SK-N-SH (cell line): ENCODE results near the gene SH3D19. TPM values are rescaled to one million over a fixed set of nuclear protein-coding genes. Genes with fewer than 3 reads are reported as not detected.

Experiments used
- CTCF ChIA-PET: fragments of 300-600, 350-600 bp; formaldehyde crosslinking; extraction: SDS; loops from one replicate; lab custom pipeline; 2021; lab: Yijun Ruan, JAX
- POLR2A ChIA-PET: fragments of 350-600 bp; sonication (Branson Sonifier 250); formaldehyde crosslinking; extraction: SDS; loops from one replicate; lab custom pipeline; 2020; ENCODE audit warnings: antibody characterized with exemption, inconsistent platforms; lab: Yijun Ruan, JAX
- DNase-seq: peaks from one replicate; pipeline ENCODE4 v3.0.0; 2012
- H2AFZ ChIP-seq: fragments of 200-600 bp; sonication (generic); 2 replicates; pipeline ENCODE4 v1.8.1; 2016; ENCODE audit warnings: antibody characterized with exemption, mild to moderate bottlenecking, low read depth
- H3F3A ChIP-seq: fragments of 200-600 bp; sonication (generic); replicated peaks from 2 replicates; pipeline ENCODE3; 2016; ENCODE audit warnings: antibody characterized with exemption, mild to moderate bottlenecking; ENCODE audit not compliant: insufficient read depth
- H3K27ac ChIP-seq, 2 experiments: fragments of 200-500 bp in 1 of 2; fragments of 200-600 bp in 1 of 2; sonication (Bioruptor generic) in 1 of 2; sonication (generic), shearing (Covaris generic) in 1 of 2; 2 replicates each; pipeline versions ENCODE4 v1.5.1 to v1.6.1; 2014 to 2016; ENCODE audit warnings: low read depth in 2 of 2, inconsistent platforms in 1 of 2, low read length in 1 of 2, mild to moderate bottlenecking in 1 of 2, mixed read lengths in 1 of 2
- H3K27me3 ChIP-seq: fragments of 200-600 bp; sonication (generic), shearing (Covaris generic); 2 replicates; pipeline ENCODE4 v1.6.1; 2016; ENCODE audit warnings: mixed run types; ENCODE audit not compliant: insufficient read depth
- H3K36me3 ChIP-seq, 2 experiments: fragments of 200-500 bp in 1 of 2; fragments of 200-600 bp in 1 of 2; sonication (Bioruptor generic) in 1 of 2; sonication (generic) in 1 of 2; replicated peaks in 1 of 2; 2 replicates each; pipeline versions ENCODE3 to v1.5.1; 2014 to 2016; ENCODE audit warnings: low read length in 1 of 2, mild to moderate bottlenecking in 1 of 2; ENCODE audit not compliant: insufficient read depth in 2 of 2, control insufficient read depth in 1 of 2
- H3K4me1 ChIP-seq, 2 experiments: fragments of 200-500 bp in 1 of 2; fragments of 200-600 bp in 1 of 2; sonication (Bioruptor generic) in 1 of 2; sonication (generic), shearing (Covaris generic) in 1 of 2; 2 replicates each; pipeline versions ENCODE4 v1.5.1 to v1.6.1; 2014 to 2016; ENCODE audit warnings: low read depth in 1 of 2, low read length in 1 of 2, mixed run types in 1 of 2; ENCODE audit not compliant: insufficient read depth in 2 of 2, control insufficient read depth in 1 of 2
- H3K4me2 ChIP-seq: fragments of 200-600 bp; sonication (generic), shearing (Covaris generic); 2 replicates; pipeline ENCODE4 v1.6.1; 2017; ENCODE audit warnings: mixed run types
- H3K4me3 ChIP-seq, 2 experiments: fragments of 200-500 bp in 1 of 2; fragments of 200-600 bp in 1 of 2; sonication (Bioruptor generic) in 1 of 2; sonication (generic), shearing (Covaris generic) in 1 of 2; 2 replicates each; pipeline versions ENCODE4 v1.5.1 to v1.8.1; 2014 to 2016; ENCODE audit warnings: low read depth in 2 of 2, inconsistent platforms in 1 of 2, low read length in 1 of 2, mild to moderate bottlenecking in 1 of 2, mixed read lengths in 1 of 2, moderate library complexity in 1 of 2
- H3K79me2 ChIP-seq: fragments of 200-600 bp; sonication (generic); 2 replicates; pipeline ENCODE4 v1.8.1; 2017; ENCODE audit warnings: mild to moderate bottlenecking; ENCODE audit not compliant: insufficient read depth
- H3K9ac ChIP-seq: fragments of 200-600 bp; sonication (generic); 2 replicates; pipeline ENCODE4 v1.6.1; 2017; ENCODE audit warnings: mixed run types
- H3K9me2 ChIP-seq: fragments of 200-600 bp; sonication (generic); 2 replicates; pipeline ENCODE4 v1.6.1; 2017; ENCODE audit warnings: mixed run types
- H3K9me3 ChIP-seq: fragments of 200-600 bp; sonication (generic); 2 replicates; pipeline ENCODE4 v1.6.1; 2017; ENCODE audit warnings: mixed run types, mild to moderate bottlenecking, moderate library complexity
- H4K20me1 ChIP-seq: fragments of 200-600 bp; sonication (generic); 2 replicates; pipeline ENCODE4 v1.6.1; 2017; ENCODE audit warnings: mild to moderate bottlenecking, mixed run types; ENCODE audit not compliant: insufficient read depth
- CHD2 ChIP-seq: fragments of 150-350 bp; IDR thresholded peaks from 2 replicates; pipeline ENCODE4 v1.6.1; 2018; ENCODE audit warnings: low read length; ENCODE audit not compliant: partially characterized antibody
- ELF1 ChIP-seq: IDR thresholded peaks from 2 replicates; pipeline ENCODE4 v1.4.0; 2012
- EZH2phosphoT487 ChIP-seq: fragments of 200-600 bp; sonication (generic); IDR thresholded peaks from 2 replicates; pipeline ENCODE4 v1.6.1; 2017; ENCODE audit warnings: low read depth, mixed run types, mild to moderate bottlenecking, antibody characterized with exemption, moderate library complexity, borderline replicate concordance
- GABPA ChIP-seq: IDR thresholded peaks from 2 replicates; pipeline ENCODE4 v1.4.0; 2012; ENCODE audit warnings: low read depth, mild to moderate bottlenecking
- GATA2 ChIP-seq: sonication (generic); formaldehyde crosslinking; IDR thresholded peaks from 2 replicates; pipeline ENCODE4 v1.5.0; 2020; ENCODE audit warnings: mild to moderate bottlenecking, missing genetic modification reagents
- JUND ChIP-seq: IDR thresholded peaks from 2 replicates; pipeline ENCODE4 v1.4.0; 2012
- MEF2A ChIP-seq: IDR thresholded peaks from 2 replicates; pipeline ENCODE4 v1.4.0; 2012; ENCODE audit warnings: low read depth, borderline replicate concordance
- NRF1 ChIP-seq: IDR thresholded peaks from 2 replicates; pipeline ENCODE4 v1.6.1; 2012; ENCODE audit warnings: low read depth, mild to moderate bottlenecking, low read length
- POLR2AphosphoS5 ChIP-seq: IDR thresholded peaks from 2 replicates; pipeline ENCODE4 v1.6.1; 2012; ENCODE audit warnings: low read depth, low read length
- RAD21 ChIP-seq: IDR thresholded peaks from 2 replicates; pipeline ENCODE4 v1.6.1; 2012; ENCODE audit warnings: mild to moderate bottlenecking, low read length
- RCOR1 ChIP-seq: fragments of 150-350 bp; IDR thresholded peaks from 2 replicates; pipeline ENCODE4 v1.6.1; 2017; ENCODE audit warnings: antibody characterized with exemption, low read length
- RFX5 ChIP-seq: IDR thresholded peaks from 2 replicates; pipeline ENCODE4 v1.6.1; 2012; ENCODE audit warnings: mild to moderate bottlenecking, improper control_type of control experiment, low read length
- RXRA ChIP-seq: IDR thresholded peaks from 2 replicates; pipeline ENCODE4 v1.4.0; 2012; ENCODE audit warnings: low read depth, mild to moderate bottlenecking, borderline replicate concordance
- SIN3A ChIP-seq: IDR thresholded peaks from 2 replicates; pipeline ENCODE4 v1.6.1; 2012; ENCODE audit warnings: low read depth, mild to moderate bottlenecking, low read length, moderate library complexity, borderline replicate concordance
- TAF1 ChIP-seq: IDR thresholded peaks from 2 replicates; pipeline ENCODE4 v1.6.1; 2012; ENCODE audit warnings: low read depth, mild to moderate bottlenecking, low read length, moderate library complexity, borderline replicate concordance
- TCF12 ChIP-seq: IDR thresholded peaks from 2 replicates; pipeline ENCODE4 v1.4.0; 2012
- TEAD4 ChIP-seq: IDR thresholded peaks from 2 replicates; pipeline ENCODE4 v1.4.0; 2012; ENCODE audit warnings: mild to moderate bottlenecking, borderline replicate concordance; ENCODE audit not compliant: insufficient read depth
- YY1 ChIP-seq: IDR thresholded peaks from 2 replicates; pipeline ENCODE4 v1.4.0; 2012; ENCODE audit warnings: low read depth, mild to moderate bottlenecking
- WGBS: methylation state at CpG from one replicate; pipeline ENCODE4 v1.1.6; 2017; ENCODE audit warnings: low lambda C conversion rate; 5-methylcytosine and 5-hydroxymethylcytosine counted together
- polyA plus RNA-seq, 3 experiments: library from polyadenylated mRNA; depleted of rRNA; stranded (reverse); fragments of >200 nt; gene quantifications; 2 replicates each; pipeline ENCODE4 v1.2.3, GENCODE V29; 2012
- TF ChIP-seq, protein P1 (sequence below): IDR thresholded peaks from 2 replicates; pipeline ENCODE4 v1.4.0; 2012; ENCODE audit warnings: low read depth
- TF ChIP-seq, protein P2 (sequence below): IDR thresholded peaks from 2 replicates; pipeline ENCODE4 v1.4.0; 2012; ENCODE audit warnings: low read depth, borderline replicate concordance
- TF ChIP-seq, protein P3 (sequence below): IDR thresholded peaks from 2 replicates; pipeline ENCODE4 v1.4.0; 2012; ENCODE audit warnings: low read depth, borderline replicate concordance
- TF ChIP-seq, protein P4 (sequence below): IDR thresholded peaks from 2 replicates; pipeline ENCODE4; 2012
- TF ChIP-seq, protein P5 (sequence below): fragments of 150-350 bp; IDR thresholded peaks from 2 replicates; pipeline ENCODE4 v1.6.1; 2016; ENCODE audit warnings: mild to moderate bottlenecking, low read depth, low read length

SH3D19 gene
- polyA plus RNA-seq, 1 of the 3 experiments (the other 2 are of a cell fraction) = 7.1 TPM

DNA sequence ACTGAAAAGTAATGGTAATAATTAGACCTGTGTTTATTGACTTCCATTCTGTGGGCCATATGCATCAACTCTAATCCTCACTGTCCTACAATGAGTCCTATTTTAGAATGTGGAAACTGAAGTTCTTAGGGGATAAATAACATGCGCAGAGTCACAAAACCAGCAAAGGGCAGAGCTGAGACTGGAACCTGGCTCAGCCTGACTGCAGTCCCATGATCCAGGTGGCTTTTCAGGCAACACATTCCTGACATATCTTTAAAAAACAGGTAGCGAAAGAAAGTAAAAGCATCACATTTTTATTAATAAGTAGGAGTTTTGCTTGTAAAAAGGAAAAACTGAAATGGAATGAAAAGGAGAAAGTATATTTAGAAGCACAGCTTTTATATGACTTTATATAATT, 83.1 kb downstream of the SH3D19 start:
- no peak overlapping the region for H3K27ac ChIP-seq
- ChIA-PET CTCF (no interaction called here), POLR2A (no interaction called here)
- TF ChIP-seq CHD2 (no peak), EZH2phosphoT487 (no peak), RXRA (no peak), TAF1 (no peak), SIN3A (no peak), GABPA (no peak), RFX5 (no peak), GATA2 (CRISPR knock-in tag) (no peak), RCOR1 (no peak)
- TF ChIP-seq, protein P1, sequence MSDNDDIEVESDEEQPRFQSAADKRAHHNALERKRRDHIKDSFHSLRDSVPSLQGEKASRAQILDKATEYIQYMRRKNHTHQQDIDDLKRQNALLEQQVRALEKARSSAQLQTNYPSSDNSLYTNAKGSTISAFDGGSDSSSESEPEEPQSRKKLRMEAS = no peak
- TF ChIP-seq, protein P2, sequence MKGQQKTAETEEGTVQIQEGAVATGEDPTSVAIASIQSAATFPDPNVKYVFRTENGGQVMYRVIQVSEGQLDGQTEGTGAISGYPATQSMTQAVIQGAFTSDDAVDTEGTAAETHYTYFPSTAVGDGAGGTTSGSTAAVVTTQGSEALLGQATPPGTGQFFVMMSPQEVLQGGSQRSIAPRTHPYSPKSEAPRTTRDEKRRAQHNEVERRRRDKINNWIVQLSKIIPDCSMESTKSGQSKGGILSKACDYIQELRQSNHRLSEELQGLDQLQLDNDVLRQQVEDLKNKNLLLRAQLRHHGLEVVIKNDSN = no peak
- TF ChIP-seq, protein P3, sequence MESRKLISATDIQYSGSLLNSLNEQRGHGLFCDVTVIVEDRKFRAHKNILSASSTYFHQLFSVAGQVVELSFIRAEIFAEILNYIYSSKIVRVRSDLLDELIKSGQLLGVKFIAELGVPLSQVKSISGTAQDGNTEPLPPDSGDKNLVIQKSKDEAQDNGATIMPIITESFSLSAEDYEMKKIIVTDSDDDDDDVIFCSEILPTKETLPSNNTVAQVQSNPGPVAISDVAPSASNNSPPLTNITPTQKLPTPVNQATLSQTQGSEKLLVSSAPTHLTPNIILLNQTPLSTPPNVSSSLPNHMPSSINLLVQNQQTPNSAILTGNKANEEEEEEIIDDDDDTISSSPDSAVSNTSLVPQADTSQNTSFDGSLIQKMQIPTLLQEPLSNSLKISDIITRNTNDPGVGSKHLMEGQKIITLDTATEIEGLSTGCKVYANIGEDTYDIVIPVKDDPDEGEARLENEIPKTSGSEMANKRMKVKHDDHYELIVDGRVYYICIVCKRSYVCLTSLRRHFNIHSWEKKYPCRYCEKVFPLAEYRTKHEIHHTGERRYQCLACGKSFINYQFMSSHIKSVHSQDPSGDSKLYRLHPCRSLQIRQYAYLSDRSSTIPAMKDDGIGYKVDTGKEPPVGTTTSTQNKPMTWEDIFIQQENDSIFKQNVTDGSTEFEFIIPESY = no peak
- H3K79me2 ChIP-seq = peaks cover 15% of the 10 kb centered on the region; the same call in 1 of the 2 replicates
- H3K9ac ChIP-seq = no peak overlapping the region
- no peak for DNase-seq
- no peak overlapping the region for H3K4me3 ChIP-seq
- H2AFZ ChIP-seq = no peak overlapping the region
- H3K4me2 ChIP-seq = no peak overlapping the region
- H4K20me1 ChIP-seq = no peaks in the 10 kb centered on the region
- no peaks in the 10 kb centered on the region for H3K9me3 ChIP-seq
- H3K36me3 ChIP-seq = peaks cover 2 to 4% of the 10 kb centered on the region in 2 experiments
- 98% methylated on average over 2 of the region's 2 CpGs for WGBS
- H3F3A ChIP-seq = no peaks in the 10 kb centered on the region
- no peaks in the 10 kb centered on the region for H3K9me2 ChIP-seq
- H3K4me1 ChIP-seq = no peaks in the 10 kb centered on the region; a peak in 1 of 4 replicates
- no peaks in the 10 kb centered on the region for H3K27me3 ChIP-seq

DNA sequence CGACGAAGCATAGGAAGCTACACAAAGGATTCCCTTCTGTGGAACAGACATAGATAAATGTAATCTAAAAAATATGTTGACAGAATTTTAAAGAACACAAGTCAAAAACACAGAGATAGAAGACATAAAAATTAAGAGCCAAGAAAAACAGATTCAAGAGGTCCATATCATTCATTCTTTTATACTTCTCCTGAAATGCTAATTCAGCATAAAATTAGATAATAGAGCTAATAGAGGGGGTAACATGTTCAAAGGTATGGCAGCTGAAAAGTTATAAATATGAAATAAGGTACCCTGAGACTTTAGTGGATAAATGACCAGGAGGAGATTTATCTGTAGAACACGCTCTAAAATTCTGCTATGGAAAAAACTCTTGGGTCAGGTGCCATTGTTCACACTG, 85.8 kb downstream of the SH3D19 start:
- Histone ChIP-seq H3K4me3 (no peak overlapping the region), H2AFZ (no peak overlapping the region), H3K9ac (no peak overlapping the region), H3K9me3 (no peaks in the 10 kb centered on the region), H4K20me1 (no peaks in the 10 kb centered on the region), H3K4me1 (no peaks in the 10 kb centered on the region; a peak in 1 of 4 replicates), H3F3A (no peaks in the 10 kb centered on the region), H3K27me3 (no peaks in the 10 kb centered on the region), H3K4me2 (no peak overlapping the region), H3K36me3 (no peaks in the 10 kb centered on the region), H3K9me2 (no peaks in the 10 kb centered on the region), H3K27ac (no peak overlapping the region), H3K79me2 (peaks cover 15% of the 10 kb centered on the region; the same call in 1 of the 2 replicates)
- WGBS = 98% methylated on average over 3 of the region's 3 CpGs
- ChIA-PET POLR2A (no interaction called here), CTCF (interaction anchor here (0.6 kb wide), 1 partner anchor 71 kb away, joined by 3 read pairs; no protein-coding TSS in a partner anchor)
- no peak for DNase-seq
- TF ChIP-seq RAD21 (no peak), YY1 (no peak), NRF1 (no peak), GATA2 (CRISPR knock-in tag) (no peak), JUND (no peak), MEF2A (no peak), TCF12 (no peak), ELF1 (no peak), POLR2AphosphoS5 (no peak), GABPA (no peak), RFX5 (no peak), TEAD4 (no peak)
- TF ChIP-seq, protein P2 = no peak
- TF ChIP-seq, protein P4, sequence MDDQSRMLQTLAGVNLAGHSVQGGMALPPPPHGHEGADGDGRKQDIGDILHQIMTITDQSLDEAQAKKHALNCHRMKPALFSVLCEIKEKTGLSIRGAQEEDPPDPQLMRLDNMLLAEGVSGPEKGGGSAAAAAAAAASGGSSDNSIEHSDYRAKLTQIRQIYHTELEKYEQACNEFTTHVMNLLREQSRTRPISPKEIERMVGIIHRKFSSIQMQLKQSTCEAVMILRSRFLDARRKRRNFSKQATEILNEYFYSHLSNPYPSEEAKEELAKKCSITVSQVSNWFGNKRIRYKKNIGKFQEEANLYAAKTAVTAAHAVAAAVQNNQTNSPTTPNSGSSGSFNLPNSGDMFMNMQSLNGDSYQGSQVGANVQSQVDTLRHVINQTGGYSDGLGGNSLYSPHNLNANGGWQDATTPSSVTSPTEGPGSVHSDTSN = no peak
- TF ChIP-seq, protein P5, sequence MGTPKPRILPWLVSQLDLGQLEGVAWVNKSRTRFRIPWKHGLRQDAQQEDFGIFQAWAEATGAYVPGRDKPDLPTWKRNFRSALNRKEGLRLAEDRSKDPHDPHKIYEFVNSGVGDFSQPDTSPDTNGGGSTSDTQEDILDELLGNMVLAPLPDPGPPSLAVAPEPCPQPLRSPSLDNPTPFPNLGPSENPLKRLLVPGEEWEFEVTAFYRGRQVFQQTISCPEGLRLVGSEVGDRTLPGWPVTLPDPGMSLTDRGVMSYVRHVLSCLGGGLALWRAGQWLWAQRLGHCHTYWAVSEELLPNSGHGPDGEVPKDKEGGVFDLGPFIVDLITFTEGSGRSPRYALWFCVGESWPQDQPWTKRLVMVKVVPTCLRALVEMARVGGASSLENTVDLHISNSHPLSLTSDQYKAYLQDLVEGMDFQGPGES = no peak
